Adrenal gland (tissue), 5 donors: ENCODE measurements around the gene ARG1.

Experiments
- POLR2A ChIP-seq, 2 donors: fragments of 450-650 bp; IDR thresholded peaks; one replicate each; pipeline ENCODE4 v1.6.1; 2017; ENCODE audit warnings: antibody characterized with exemption in 2 of 2, mild to moderate bottlenecking in 2 of 2, moderate library complexity in 1 of 2
- TF ChIP-seq, protein P1 (sequence below), 6 experiments: fragments of 450-650 bp in 4 of 6; fragments of 200-600 bp in 2 of 6; sonication (generic) in 1 of 6; IDR thresholded peaks; 1 replicate in 5 of 6; 2 replicates in 1 of 6; pipeline versions ENCODE4 v1.5.1 to v1.8.0; 2016 to 2021; ENCODE audit warnings: antibody characterized with exemption in 6 of 6, mild to moderate bottlenecking in 2 of 6, moderate library complexity in 1 of 6
- donor health status: DM: no; HTN: no; CAD: no.

DNA sequence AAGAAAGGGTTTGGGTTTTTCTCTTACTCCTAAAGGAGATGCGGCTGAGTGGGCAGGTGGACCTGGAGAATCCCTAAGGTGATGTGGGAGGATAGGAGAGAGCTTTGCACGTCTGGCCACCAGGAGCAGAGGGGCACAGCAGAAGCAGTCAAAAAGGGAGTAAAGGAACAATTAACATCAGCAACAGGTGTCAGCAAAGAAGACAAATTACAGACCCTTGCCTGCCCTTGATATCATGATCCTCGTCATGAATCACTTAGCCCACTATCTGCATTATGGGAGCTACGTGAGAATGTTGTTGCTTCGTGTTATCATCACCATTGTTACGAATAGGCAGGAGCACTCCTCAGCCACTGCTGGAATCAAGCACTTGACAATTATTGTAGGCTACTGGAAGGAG is 25.5 kb upstream of the ARG1 start:
- TF ChIP-seq, protein P1, sequence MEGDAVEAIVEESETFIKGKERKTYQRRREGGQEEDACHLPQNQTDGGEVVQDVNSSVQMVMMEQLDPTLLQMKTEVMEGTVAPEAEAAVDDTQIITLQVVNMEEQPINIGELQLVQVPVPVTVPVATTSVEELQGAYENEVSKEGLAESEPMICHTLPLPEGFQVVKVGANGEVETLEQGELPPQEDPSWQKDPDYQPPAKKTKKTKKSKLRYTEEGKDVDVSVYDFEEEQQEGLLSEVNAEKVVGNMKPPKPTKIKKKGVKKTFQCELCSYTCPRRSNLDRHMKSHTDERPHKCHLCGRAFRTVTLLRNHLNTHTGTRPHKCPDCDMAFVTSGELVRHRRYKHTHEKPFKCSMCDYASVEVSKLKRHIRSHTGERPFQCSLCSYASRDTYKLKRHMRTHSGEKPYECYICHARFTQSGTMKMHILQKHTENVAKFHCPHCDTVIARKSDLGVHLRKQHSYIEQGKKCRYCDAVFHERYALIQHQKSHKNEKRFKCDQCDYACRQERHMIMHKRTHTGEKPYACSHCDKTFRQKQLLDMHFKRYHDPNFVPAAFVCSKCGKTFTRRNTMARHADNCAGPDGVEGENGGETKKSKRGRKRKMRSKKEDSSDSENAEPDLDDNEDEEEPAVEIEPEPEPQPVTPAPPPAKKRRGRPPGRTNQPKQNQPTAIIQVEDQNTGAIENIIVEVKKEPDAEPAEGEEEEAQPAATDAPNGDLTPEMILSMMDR (IDR thresholded peaks at IDR 0.05): no peak
- TF ChIP-seq POLR2A (IDR thresholded peaks at IDR 0.05): no peak
